NCI-H146 treated with DMSO at 0.1 percent for 48 hours (cell line): ENCODE measurements around the gene CCNY.
"Not testable (repeated sequence)": the region's sequence is repeated elsewhere in the genome, so short reads cannot be mapped to it uniquely, and the experiment has no call there.

ENCODE experiments used
- DNase-seq: peaks from one replicate; lab custom pipeline; 2025; ENCODE audit not compliant: unreplicated experiment; lab: John Stamatoyannopoulos, UW

The CCNY gene

GRCh38 chr10:35353805-35354204, 17.5 kb downstream of the CCNY start:
- DNase-seq: no peak

- not testable (repeated sequence) for DNase-seq
These were observed 17.9 kb downstream of the CCNY start for GRCh38 chr10:35354257-35354656.

GRCh38 chr10:35355971-35356724, 19.8 kb downstream of the CCNY start:
- DNase-seq: no peak

GRCh38 chr10:35356725-35357092, 20.4 kb downstream of the CCNY start:
- no peak for DNase-seq

GRCh38 chr10:35359056-35359455, 22.7 kb downstream of the CCNY start:
- no peak for DNase-seq

GRCh38 chr10:35359873-35360272, 23.6 kb downstream of the CCNY start:
- DNase-seq: no peak

- DNase-seq: no peak
These were observed 26.5 kb downstream of the CCNY start for GRCh38 chr10:35362701-35363350.

GRCh38 chr10:35363587-35363986, 27.3 kb downstream of the CCNY start:
- no peak for DNase-seq

GRCh38 chr10:35364808-35365207, 28.5 kb downstream of the CCNY start:
- DNase-seq: no peak

- DNase-seq: no peak
These were observed 29.7 kb downstream of the CCNY start for GRCh38 chr10:35365994-35366393.

GRCh38 chr10:35367107-35367859, 31.0 kb downstream of the CCNY start:
- DNase-seq: no peak

GRCh38 chr10:35367982-35368381, 31.7 kb downstream of the CCNY start:
- DNase-seq: no peak

- DNase-seq: no peak
These were observed 32.3 kb downstream of the CCNY start for GRCh38 chr10:35368485-35369048.

GRCh38 chr10:35369049-35369611, 32.8 kb downstream of the CCNY start:
- DNase-seq: no peak

GRCh38 chr10:35371731-35372130, 35.4 kb downstream of the CCNY start:
- DNase-seq: no peak

GRCh38 chr10:35372329-35372728, 36.0 kb downstream of the CCNY start:
- DNase-seq: no peak

- no peak for DNase-seq
These were observed 38.9 kb downstream of the CCNY start for GRCh38 chr10:35375091-35375765.

- no peak for DNase-seq
These were observed 40.9 kb downstream of the CCNY start for GRCh38 chr10:35377050-35377728.

GRCh38 chr10:35378541-35379210, 42.4 kb downstream of the CCNY start:
- no peak for DNase-seq
